GM12892 (cell line): Measurements from ENCODE around the gene MBL2.

Experiments used
- DNase-seq: peaks from one replicate; pipeline ENCODE4 v3.0.0; 2011; ENCODE audit not compliant: insufficient read length
- FAIRE-seq: peaks from 2 replicates; lab custom pipeline; 2011; peaks lifted over from hg19 to GRCh38; lab: Jason Lieb, UNC
- POLR2A ChIP-seq: IDR thresholded peaks from 2 replicates; pipeline ENCODE4 v1.6.1; 2011; ENCODE audit warnings: low read depth, low read length, control low read depth
- POLR2AphosphoS5 ChIP-seq: IDR thresholded peaks from 2 replicates; pipeline ENCODE4 v1.6.1; 2011; ENCODE audit warnings: low read depth, low read length, control low read depth
- TAF1 ChIP-seq: IDR thresholded peaks from 2 replicates; pipeline ENCODE4 v1.6.1; 2011; ENCODE audit warnings: low read depth, mild to moderate bottlenecking, control low read depth, low read length, borderline replicate concordance

The MBL2 gene

DNA sequence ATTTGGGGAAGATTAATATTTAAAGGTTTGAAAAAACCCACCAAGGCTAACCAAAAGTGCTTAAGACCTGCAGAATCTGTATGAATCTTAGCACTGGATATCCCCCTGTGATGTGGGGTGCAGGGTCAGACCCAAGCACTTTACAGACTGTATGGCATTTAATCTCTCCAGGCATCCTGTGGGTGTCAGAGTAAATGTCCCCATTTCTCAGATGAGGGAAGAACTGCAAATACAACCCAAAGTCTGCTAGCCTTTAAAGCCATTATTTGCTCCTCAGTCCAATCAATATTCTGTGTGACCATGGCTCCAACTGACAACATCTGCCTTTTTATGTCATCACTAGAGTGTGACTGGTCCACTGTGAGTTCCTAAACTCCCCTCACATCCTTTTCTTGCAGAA lies 10.0 kb upstream of the MBL2 start:
- no peak for FAIRE-seq
- TF ChIP-seq TAF1 (no peak), POLR2A (no peak), POLR2AphosphoS5 (no peak)
- no peak for DNase-seq

GRCh38 chr10:52780391-52781155 lies 8.0 kb upstream of the MBL2 start:
- FAIRE-seq: no peak
- TF ChIP-seq TAF1 (no peak), POLR2AphosphoS5 (no peak)
- no peak for DNase-seq

DNA sequence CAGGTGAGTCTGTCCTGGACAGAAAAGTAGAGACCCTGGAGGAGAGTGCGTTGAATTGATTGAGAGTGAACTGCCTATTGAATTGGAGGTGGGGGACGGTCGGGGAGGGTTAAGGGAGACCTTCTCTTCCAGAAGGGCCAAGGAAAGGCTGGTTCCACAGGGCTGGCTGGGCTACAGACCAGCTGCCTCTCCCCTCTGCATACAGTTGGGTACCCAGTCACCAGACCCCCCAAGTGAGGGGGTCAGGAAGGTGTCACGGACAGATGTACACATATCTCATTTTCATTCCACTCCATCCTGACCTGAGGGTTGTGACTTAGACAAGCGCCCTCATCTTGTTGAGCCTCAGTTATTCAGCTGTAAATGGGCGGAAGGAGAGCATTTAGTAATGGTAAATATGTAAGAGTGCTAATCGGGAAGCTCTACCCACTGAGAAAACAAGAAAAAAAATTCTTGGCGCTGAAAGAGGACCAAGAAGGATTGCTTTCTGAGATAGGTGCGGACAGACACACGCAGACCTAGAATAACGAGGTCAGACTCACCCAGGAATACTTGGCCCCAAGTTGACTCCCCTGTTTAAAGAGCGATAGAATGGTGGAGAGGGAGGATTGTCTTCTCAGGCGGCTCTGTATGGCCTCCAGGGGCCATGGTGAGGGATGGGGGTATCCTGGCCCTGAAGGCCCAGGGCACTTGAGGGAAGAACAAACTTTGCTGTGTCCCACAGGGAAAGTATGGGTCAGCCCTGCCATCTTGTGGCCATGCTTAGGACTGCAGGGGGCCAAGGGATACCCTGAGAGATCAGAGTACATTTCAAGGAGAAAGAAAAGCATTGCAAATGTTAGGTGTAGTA lies 7.2 kb upstream of the MBL2 start:
- TF ChIP-seq POLR2A (no peak), POLR2AphosphoS5 (no peak), TAF1 (no peak)
- DNase-seq: peak; percentile 41
- FAIRE-seq: peak; percentile 95

DNA sequence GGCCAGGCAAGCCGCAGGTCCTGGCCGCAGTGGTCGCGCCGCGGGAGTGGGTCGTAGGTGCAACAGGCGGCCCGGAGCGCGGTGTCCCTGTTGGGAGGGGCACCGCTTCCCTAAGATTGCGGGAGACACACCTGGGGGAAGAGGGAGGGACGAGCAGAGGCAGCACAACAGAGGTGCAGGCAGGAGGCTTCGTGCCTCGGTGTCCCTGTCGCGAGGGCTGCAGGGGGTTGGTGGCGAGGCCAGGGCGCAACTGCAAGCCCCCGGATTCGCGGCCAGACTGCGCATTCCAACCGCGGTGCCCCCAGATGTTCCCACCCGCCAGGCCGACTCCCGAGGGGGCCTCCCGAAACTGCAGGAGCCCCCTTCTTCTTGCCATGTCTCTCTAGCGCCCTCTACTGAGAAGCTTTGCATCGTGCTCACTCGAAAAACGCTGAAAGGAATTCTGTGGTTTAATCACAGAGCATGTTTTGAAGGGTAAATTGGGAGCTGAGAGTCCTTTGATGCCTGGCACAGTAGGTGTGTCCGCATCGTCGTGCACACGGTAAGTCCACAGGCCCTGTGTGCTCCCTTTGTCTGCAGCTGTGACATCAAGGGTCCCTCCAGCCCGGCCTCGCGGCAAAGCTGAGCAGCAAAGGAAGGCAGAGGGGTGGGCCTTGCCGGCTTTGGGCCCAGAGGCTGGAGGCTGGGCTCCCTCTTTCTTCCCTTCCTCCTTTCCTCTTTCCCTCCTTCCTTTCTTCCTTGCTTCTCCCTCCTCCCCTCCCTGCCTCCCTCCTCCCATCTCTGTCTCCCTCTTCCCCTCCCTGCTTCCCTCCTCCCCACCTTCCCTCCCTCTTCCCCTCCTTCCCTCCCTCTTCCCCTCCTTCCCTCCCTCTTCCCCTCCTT lies 6.2 kb upstream of the MBL2 start:
- DNase-seq: no peak
- no peak for TF ChIP-seq POLR2A
- no peak for TF ChIP-seq POLR2AphosphoS5
- TF ChIP-seq TAF1: no peak
- FAIRE-seq: no peak

- TF ChIP-seq TAF1: no peak
- no peak for TF ChIP-seq POLR2A
- TF ChIP-seq POLR2AphosphoS5: no peak
- DNase-seq (no peak), FAIRE-seq (no peak)
These were observed 4.8 kb upstream of the MBL2 start for GRCh38 chr10:52777414-52777813.

DNA sequence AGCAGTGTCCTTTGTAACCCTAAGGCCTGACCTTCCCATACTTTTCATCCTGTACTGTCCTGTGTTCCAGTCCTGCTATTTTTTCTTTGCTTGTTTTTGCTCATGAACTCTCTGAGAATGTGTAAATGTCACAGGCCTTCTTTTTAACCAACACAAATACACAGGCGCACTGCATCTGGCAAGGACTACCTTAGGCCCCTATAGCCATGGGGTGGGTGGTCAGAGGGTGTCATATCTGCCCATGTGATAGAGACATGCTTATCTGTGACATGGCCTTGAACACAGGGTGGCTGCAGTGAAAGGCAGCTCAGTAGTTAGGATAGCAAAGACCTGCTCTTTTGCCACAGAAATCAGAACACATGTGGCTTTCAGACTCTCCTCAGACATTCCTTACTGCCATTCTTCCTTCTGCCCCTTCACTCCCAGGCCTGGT lies 3.9 kb upstream of the MBL2 start:
- no peak for TF ChIP-seq TAF1
- no peak for TF ChIP-seq POLR2AphosphoS5
- no peak for TF ChIP-seq POLR2A
- no peak for FAIRE-seq
- no peak for DNase-seq

DNA sequence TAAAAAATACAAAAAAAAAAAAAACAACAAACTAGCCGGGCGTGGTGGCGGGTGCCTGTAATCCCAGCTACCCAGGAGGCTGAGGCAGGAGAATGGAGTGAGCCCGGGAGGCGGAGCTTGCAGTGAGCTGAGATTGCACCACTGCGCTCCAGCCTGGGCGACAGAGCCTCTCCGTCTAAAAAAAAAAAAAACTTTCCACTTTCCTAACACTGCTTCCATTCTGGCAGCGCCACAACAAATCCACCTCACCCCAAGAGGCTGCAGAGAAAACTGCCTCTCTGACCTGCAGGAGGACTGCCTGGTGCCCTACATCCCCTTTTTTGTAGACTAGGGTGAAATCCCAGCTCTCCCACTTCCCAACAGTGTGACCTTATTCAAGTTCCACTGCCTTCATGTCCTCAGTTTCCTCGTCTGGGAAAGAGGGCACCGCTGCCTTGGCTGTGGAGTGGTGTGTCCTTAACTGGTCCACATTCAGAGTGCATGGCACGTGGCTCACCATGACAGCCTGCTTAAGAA lies 2.6 kb upstream of the MBL2 start:
- FAIRE-seq: no peak
- no peak for DNase-seq
- TF ChIP-seq TAF1 (no peak), POLR2A (no peak), POLR2AphosphoS5 (no peak)

- DNase-seq: no peak
- no peak for TF ChIP-seq TAF1
- TF ChIP-seq POLR2A: no peak
- TF ChIP-seq POLR2AphosphoS5: no peak
- no peak for FAIRE-seq
These were observed 2.1 kb upstream of the MBL2 start for GRCh38 chr10:52774600-52775106.

GRCh38 chr10:52774182-52774581 lies 1.6 kb upstream of the MBL2 start:
- DNase-seq (no peak), FAIRE-seq (no peak)
- TF ChIP-seq POLR2AphosphoS5 (no peak), POLR2A (no peak), TAF1 (no peak)

GRCh38 chr10:52771534-52772445 lies 794 bp downstream of the MBL2 start:
- FAIRE-seq (no peak), DNase-seq (no peak)

More at GRCh38 chr10:52771534-52772445, 794 bp downstream of the MBL2 start:
- no peak for TF ChIP-seq POLR2AphosphoS5
- no peak for TF ChIP-seq TAF1
- TF ChIP-seq POLR2A: no peak
